Measurements from ENCODE around the gene TMEM125. TPM values are rescaled to one million over a fixed set of nuclear protein-coding genes. Genes with fewer than 3 reads are reported as not detected.

The TMEM125 gene
- total RNA-seq, 1 donor from 2014 or later = not detected

- Histone ChIP-seq H3K9me3 (no peaks in the 10 kb centered on the region), H3K4me3 (no peak overlapping the region), H3K36me3 (no peaks in the 10 kb centered on the region), H3K27me3 (no peaks in the 10 kb centered on the region), H3K4me1 (no peaks in the 10 kb centered on the region), H3K27ac (no peak overlapping the region)
- intact Hi-C loops (cut with DNase I) = no loop called here
- no peak for TF ChIP-seq CTCF (IDR thresholded peaks at IDR 0.05)
- DNase-seq (ENCODE audit: low spot score in 2 of 2) = no peak
Observed at GRCh38 chr1:43307458-43308158, 37.8 kb downstream of the TMEM125 start.

GRCh38 chr1:43308635-43309404 is 39.0 kb downstream of the TMEM125 start:
- Histone ChIP-seq H3K4me3 (no peak overlapping the region), H3K27me3 (no peaks in the 10 kb centered on the region), H3K27ac (no peak overlapping the region), H3K4me1 (no peaks in the 10 kb centered on the region), H3K9me3 (no peaks in the 10 kb centered on the region), H3K36me3 (no peaks in the 10 kb centered on the region)
- no peak for TF ChIP-seq CTCF (IDR thresholded peaks at IDR 0.05)
- DNase-seq (ENCODE audit: low spot score in 2 of 2) = no peak
- intact Hi-C loops (cut with DNase I) = no loop called here

GRCh38 chr1:43309405-43310025 is 39.7 kb downstream of the TMEM125 start:
- H3K27me3 ChIP-seq = no peaks in the 10 kb centered on the region
- TF ChIP-seq CTCF (IDR thresholded peaks at IDR 0.05) = no peak
- no peaks in the 10 kb centered on the region for H3K36me3 ChIP-seq
- H3K4me3 ChIP-seq = no peak overlapping the region
- no peaks in the 10 kb centered on the region for H3K9me3 ChIP-seq
- H3K27ac ChIP-seq = no peak overlapping the region
- H3K4me1 ChIP-seq = no peaks in the 10 kb centered on the region
- DNase-seq (ENCODE audit: low spot score in 2 of 2) = no peak
- intact Hi-C loops (cut with DNase I) = no loop called here

- TF ChIP-seq CTCF (IDR thresholded peaks at IDR 0.05) = no peak
- H3K36me3 ChIP-seq = no peaks in the 10 kb centered on the region
- DNase-seq (ENCODE audit: low spot score in 2 of 2) = no peak
Observed at GRCh38 chr1:43311521-43311920, 41.7 kb downstream of the TMEM125 start.

GRCh38 chr1:43312212-43312623 is 42.4 kb downstream of the TMEM125 start:
- H3K4me1 ChIP-seq = no peaks in the 10 kb centered on the region
- no peaks in the 10 kb centered on the region for H3K36me3 ChIP-seq
- no peak for DNase-seq (ENCODE audit: low spot score in 2 of 2)
- H3K27ac ChIP-seq = no peak overlapping the region
- H3K27me3 ChIP-seq = no peaks in the 10 kb centered on the region
- intact Hi-C loops (cut with DNase I) = no loop called here
- TF ChIP-seq CTCF (IDR thresholded peaks at IDR 0.05) = no peak
- H3K9me3 ChIP-seq = no peaks in the 10 kb centered on the region
- no peak overlapping the region for H3K4me3 ChIP-seq

More at GRCh38 chr1:43311521-43311920, 41.7 kb downstream of the TMEM125 start:
- Histone ChIP-seq H3K4me1 (no peaks in the 10 kb centered on the region), H3K27me3 (no peaks in the 10 kb centered on the region), H3K27ac (no peak overlapping the region), H3K4me3 (no peak overlapping the region), H3K9me3 (no peaks in the 10 kb centered on the region)
- intact Hi-C loops (cut with DNase I) = no loop called here
